Measurements from ENCODE around the gene OPN3.

GRCh38 chr1:241675983-241676382 lies 35.8 kb upstream of the OPN3 start:
- TF ChIP-seq POLR2A (IDR thresholded peaks at IDR 0.05; ENCODE audit: extremely low read depth, insufficient read length) (no peak), CTCF (IDR thresholded peaks at IDR 0.05; ENCODE audit: low read depth, low read length) (no peak)

Data from NB4 (cell line).